AG04450 (cell line): Measurements from ENCODE around the gene MED13L. TPM values are rescaled to one million over a fixed set of nuclear protein-coding genes. Genes with fewer than 3 reads are reported as not detected.

Experiments
- CTCF ChIA-PET: fragments of 300-600, 350-600 bp; formaldehyde crosslinking; extraction: SDS; loops from one replicate; lab custom pipeline; 2022; ENCODE audit warnings: antibody characterized with exemption, inconsistent platforms; lab: Charles Lee
- POLR2A ChIA-PET: fragments of 350-600 bp; formaldehyde crosslinking; extraction: SDS; loops from one replicate; lab custom pipeline; 2021; ENCODE audit warnings: antibody characterized with exemption, inconsistent platforms; lab: Yijun Ruan, JAX
- DNase-seq: peaks from one replicate; pipeline ENCODE4 v3.0.0-alpha.2; 2011; ENCODE audit warnings: low read depth, low spot score
- H3K27ac ChIP-seq: one replicate; pipeline ENCODE4 v1.5.1; 2012; ENCODE audit warnings: low read depth, low read length, control low read depth
- H3K27me3 ChIP-seq: one replicate; pipeline ENCODE4 v1.6.0; 2012; ENCODE audit warnings: low read length; ENCODE audit not compliant: control insufficient read depth, insufficient read depth
- H3K4me3 ChIP-seq: 2 replicates; pipeline ENCODE4 v1.5.1; 2011; ENCODE audit warnings: mild to moderate bottlenecking, low read depth, low read length, control low read depth
- H3K9me3 ChIP-seq: 2 replicates; pipeline ENCODE4 v1.5.1; 2012; ENCODE audit warnings: low read length; ENCODE audit not compliant: control insufficient read depth, insufficient read depth
- polyA plus RNA-seq: library from polyadenylated mRNA; depleted of rRNA; stranded (reverse); fragments of >200 nt; gene quantifications from 2 replicates; pipeline ENCODE4 v1.2.3, GENCODE V29; 2011
- TF ChIP-seq, protein P1 (sequence below): IDR thresholded peaks from 2 replicates; pipeline ENCODE4 v1.5.1; 2011; ENCODE audit warnings: low read depth, low read length, control low read depth, inconsistent platforms

The MED13L gene
- polyA plus RNA-seq, 1 experiment, result 56.2 TPM

DNA sequence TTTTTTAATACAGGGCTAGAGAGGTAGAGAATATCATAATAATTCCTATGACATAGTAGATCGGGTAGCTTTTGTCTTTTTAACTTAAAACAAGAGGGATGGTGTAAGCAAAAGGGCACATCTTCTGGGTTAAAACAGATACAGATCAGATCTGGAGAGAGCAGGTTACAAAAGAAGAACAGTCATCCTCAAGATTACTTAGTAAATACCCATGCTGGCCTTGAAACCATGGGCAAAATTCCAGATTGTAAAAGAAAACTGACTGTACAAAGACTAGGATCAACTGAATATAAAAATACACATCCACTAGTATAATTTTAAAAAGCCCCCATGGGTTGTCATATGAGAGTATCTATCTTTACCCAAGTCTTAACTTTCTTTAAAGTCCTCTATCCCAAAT, 76.7 kb downstream of the MED13L start:
- Histone ChIP-seq H3K9me3 (no peaks in the 10 kb centered on the region), H3K27ac (no peak overlapping the region), H3K27me3 (no peaks in the 10 kb centered on the region), H3K4me3 (no peak overlapping the region)
- TF ChIP-seq, protein P1, sequence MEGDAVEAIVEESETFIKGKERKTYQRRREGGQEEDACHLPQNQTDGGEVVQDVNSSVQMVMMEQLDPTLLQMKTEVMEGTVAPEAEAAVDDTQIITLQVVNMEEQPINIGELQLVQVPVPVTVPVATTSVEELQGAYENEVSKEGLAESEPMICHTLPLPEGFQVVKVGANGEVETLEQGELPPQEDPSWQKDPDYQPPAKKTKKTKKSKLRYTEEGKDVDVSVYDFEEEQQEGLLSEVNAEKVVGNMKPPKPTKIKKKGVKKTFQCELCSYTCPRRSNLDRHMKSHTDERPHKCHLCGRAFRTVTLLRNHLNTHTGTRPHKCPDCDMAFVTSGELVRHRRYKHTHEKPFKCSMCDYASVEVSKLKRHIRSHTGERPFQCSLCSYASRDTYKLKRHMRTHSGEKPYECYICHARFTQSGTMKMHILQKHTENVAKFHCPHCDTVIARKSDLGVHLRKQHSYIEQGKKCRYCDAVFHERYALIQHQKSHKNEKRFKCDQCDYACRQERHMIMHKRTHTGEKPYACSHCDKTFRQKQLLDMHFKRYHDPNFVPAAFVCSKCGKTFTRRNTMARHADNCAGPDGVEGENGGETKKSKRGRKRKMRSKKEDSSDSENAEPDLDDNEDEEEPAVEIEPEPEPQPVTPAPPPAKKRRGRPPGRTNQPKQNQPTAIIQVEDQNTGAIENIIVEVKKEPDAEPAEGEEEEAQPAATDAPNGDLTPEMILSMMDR, result no peak
- no peak for DNase-seq
- ChIA-PET POLR2A (no interaction called here), CTCF (interaction anchor here (1.5 to 2.6 kb wide), 2 partner anchors 35 to 202 kb away, joined by 6 to 8 read pairs; no protein-coding TSS in a partner anchor)

DNA sequence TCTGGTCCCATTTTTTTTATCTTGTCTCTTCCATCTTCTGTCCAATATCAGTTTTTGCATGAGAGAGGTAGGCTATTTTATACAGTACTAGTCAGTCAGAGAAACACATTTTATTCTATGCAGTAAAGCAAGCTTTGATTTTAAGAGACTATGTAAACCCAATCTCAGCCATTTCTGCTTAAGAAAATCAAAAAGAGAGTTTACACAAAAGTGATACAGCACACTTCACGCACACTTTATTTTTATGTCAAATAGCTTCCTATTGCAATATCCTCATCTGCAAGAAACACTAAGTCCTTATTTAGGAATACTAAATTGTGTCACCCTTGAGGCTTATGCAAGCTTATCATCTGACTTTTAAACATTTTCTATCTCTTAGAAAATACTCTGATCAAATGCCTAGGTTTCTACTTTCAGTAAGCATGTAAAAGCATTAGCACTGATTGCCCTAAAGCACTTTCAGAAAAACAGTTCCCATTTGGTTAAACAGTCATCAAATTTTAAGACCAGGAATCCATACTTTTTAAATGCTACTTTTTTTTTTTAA, 78.3 kb downstream of the MED13L start:
- TF ChIP-seq, protein P1, result no peak
- H3K4me3 ChIP-seq, result no peak overlapping the region
- ChIA-PET CTCF (interaction anchor here (0.7 kb wide), 1 partner anchor 184 kb away, joined by 3 read pairs; no protein-coding TSS in a partner anchor), POLR2A (no interaction called here)
- DNase-seq, result no peak
- no peak overlapping the region for H3K27ac ChIP-seq
- no peaks in the 10 kb centered on the region for H3K27me3 ChIP-seq
- H3K9me3 ChIP-seq, result no peaks in the 10 kb centered on the region

DNA sequence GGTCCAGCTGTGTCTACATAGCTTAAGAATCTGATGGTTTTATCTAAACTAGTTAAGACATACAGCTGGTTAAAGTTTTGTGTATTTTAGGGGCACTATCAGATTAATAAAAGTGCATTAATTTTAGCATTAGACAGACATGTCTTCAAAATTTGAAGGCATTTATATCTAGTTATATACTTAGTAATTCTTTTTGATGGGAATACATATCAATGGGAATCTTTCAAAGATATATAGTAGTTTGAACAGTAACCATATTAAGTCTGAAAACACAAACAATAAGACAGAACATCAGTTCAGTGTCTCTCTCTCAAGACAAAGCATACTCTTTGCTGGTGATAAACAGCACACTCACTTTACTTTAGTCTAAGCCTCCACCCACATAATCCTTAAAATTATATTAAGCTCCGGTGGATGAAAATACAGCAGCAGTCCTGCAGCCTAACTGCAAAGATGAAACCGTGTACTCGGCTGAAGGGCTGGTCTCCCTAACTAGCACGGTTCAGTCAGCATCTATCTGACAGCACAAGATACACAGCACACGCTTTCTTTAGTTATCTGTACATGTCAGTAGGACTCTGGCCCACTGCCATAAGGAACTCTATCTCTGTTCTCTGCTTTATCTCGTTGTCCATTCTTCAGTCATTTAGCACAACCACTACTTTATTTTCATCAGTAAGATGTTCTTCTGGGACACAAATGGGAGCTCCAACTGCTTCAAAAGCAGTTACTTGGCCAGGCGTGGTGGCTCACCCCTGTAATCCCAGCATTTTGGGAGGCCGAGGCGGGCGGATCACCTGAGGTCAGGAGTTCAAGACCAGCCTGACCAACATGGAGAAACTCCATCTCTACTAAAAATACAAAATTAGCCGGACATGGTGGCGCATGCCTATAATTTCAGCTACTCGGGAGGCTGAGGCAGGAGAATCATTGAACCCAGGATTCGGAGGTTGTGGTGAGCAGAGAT, 80.5 kb downstream of the MED13L start:
- no peaks in the 10 kb centered on the region for H3K9me3 ChIP-seq
- ChIA-PET POLR2A (no interaction called here), CTCF (interaction anchor here (0.7 kb wide), 1 partner anchor 729 kb away, joined by 3 read pairs; no protein-coding TSS in a partner anchor)
- TF ChIP-seq, protein P1, result no peak
- H3K27ac ChIP-seq, result no peak overlapping the region
- H3K27me3 ChIP-seq, result no peaks in the 10 kb centered on the region
- H3K4me3 ChIP-seq, result no peak overlapping the region
- no peak for DNase-seq

DNA sequence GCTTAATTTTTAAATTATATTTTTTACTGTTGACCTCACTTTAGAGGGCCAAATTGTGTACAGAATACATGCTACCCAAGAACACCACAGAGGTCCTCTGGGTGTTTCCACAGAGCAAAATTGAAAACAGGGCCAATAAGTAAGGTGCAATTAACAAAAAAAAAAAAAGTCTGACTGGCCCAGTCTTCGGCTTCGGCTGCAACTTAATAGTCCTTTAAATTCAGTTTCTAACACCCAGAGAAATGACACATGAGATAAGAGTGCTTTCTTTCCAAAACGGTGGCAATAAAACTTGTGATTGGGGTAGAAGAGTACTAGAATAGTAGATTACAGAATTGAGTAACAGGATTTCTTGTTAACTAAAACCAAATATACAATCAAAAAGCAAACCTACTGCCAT, 81.3 kb downstream of the MED13L start:
- POLR2A ChIA-PET, result no interaction called here
- no peak for DNase-seq
- CTCF ChIA-PET, result interaction anchor here (0.7 kb wide), 1 partner anchor 13 kb away, joined by 6 read pairs; no protein-coding TSS in a partner anchor
- TF ChIP-seq, protein P1, result no peak
- Histone ChIP-seq H3K27ac (no peak overlapping the region), H3K9me3 (no peaks in the 10 kb centered on the region), H3K27me3 (no peaks in the 10 kb centered on the region), H3K4me3 (no peak overlapping the region)

DNA sequence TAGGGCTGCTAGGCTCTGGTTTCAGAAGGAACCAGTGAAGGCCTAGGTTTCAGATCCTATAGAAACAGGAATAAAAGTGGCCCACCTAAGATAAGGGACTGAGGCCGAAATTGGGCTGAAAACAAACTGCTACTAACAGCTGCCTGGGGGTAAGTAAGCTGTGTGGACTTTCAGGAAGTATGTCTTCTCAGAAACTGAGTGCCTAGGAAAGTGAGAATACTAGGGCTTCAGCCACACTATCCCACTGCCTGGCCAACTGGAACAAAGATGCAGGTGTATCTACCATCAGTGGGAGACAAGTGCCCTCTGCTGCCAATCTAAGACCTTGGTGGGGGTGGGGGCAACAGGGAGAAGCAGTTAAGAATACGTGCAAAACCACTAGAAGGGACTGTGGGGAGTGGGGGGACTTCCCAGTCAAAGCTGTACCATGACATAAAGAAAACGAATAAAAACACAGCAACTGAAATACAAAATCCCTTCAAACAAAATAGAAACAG, 82.5 kb downstream of the MED13L start:
- DNase-seq, result no peak
- no peak overlapping the region for H3K27ac ChIP-seq
- ChIA-PET POLR2A (no interaction called here), CTCF (no interaction called here)
- H3K4me3 ChIP-seq, result no peak overlapping the region
- no peaks in the 10 kb centered on the region for H3K9me3 ChIP-seq
- TF ChIP-seq, protein P1, result no peak
- no peaks in the 10 kb centered on the region for H3K27me3 ChIP-seq
